ENCODE results near the gene C17orf114.
A peak's percentile ranks its signal among the peaks of the same experiment; 100 is the strongest.

C17orf114 gene

DNA sequence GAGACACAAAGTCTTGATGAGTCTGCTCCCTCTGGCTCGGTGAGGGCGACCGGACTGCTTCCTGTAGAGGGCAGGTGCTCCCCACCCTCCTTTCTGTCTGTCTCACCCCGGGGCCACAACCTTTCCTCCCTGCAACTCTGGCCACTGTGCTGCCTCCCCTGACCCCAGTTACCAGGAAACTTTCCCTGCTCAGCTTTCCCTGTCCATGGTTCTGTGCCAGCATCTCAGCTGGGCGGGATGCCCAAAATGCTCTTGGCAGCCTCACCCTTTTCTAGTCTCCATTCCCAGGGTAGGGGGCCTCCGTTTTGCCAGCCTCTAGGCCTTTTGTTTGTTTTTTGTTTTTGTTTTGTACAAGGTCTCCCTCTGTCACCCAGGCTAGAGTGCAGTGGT is 6.2 kb upstream of the C17orf114 start:
- no peak for TF ChIP-seq EZH2 (IDR thresholded peaks at IDR 0.05; ENCODE audit: low read depth)
- no peak for TF ChIP-seq CTCF (conservative IDR thresholded peaks at IDR 0.05)
- CTCF ChIA-PET = interaction anchor here (0.6 to 0.7 kb wide), 2 partner anchors 22 to 87 kb away, joined by 3 read pairs; no protein-coding TSS in a partner anchor

DNA sequence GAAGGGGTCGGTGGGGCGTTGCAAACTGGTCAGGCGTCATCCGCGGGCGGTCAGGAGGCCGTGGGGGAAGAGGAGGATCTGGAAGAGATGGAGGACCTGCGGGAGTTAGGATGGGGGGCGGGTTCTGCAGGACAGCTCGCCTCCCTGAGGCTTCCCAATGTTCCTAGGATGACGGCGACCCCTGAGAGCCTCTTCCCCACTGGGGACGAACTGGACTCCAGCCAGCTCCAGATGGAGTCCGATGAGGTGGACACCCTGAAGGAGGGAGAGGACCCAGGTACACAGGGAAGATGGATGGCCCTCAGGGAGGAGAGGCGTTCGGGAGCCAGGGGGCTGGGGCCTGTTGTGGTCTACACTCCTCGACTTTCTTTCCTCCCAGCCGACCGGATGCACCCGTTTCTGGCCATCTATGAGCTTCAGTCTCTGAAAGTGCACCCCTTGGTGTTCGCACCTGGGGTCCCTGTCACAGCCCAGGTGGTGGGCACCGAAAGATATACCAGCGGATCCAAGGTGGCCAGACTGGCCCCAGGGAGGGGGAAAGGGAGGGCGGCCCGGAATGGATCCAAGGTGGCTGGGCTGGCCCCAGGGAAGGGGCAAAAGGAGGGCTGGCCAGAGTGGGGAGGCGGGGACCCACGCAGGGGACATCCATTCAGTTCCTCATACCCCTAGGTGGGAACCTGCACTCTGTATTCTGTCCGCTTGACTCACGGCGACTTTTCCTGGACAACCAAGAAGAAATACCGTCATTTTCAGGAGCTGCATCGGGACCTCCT is 5.7 kb upstream of the C17orf114 start:
- ChIA-PET CTCF (interaction anchor here (0.7 to 1.6 kb wide), 2 partner anchors 18 to 21 kb away, joined by 3 to 18 read pairs; partner anchors contain the start of gene GLTPD2), POLR2A (ENCODE audit: unreplicated experiment) (interaction anchor here (0.6 to 1.1 kb wide), 5 partner anchors 17 to 86 kb away, joined by 3 to 12 read pairs (median 4); no protein-coding TSS in a partner anchor)
- no peak for TF ChIP-seq CTCF (conservative IDR thresholded peaks at IDR 0.05)
- no peak for TF ChIP-seq EZH2 (IDR thresholded peaks at IDR 0.05; ENCODE audit: low read depth)
- peaks cover 32% of the 10 kb centered on the region for H3F3A ChIP-seq (ENCODE audit: insufficient read depth, low read depth)
- peaks cover 38% of the 10 kb centered on the region for H3K4me1 ChIP-seq (replicated peaks; ENCODE audit: insufficient read depth)
- no TSS peak for BruUV-seq (replicated peaks)
- H3K27ac ChIP-seq = no peak overlapping the region
- no peaks in the 10 kb centered on the region for H3K9me3 ChIP-seq (ENCODE audit: insufficient read depth, low read depth)
- H3K4me2 ChIP-seq = peak overlapping the region; percentile 83
- no peaks in the 10 kb centered on the region for H4K20me1 ChIP-seq (ENCODE audit: insufficient read depth)
- H3K36me3 ChIP-seq (ENCODE audit: low read depth) = 0 out of 2 replicates have a peak, but pooled peaks cover 9% of the 10 kb centered on the region
- H3K79me2 ChIP-seq (ENCODE audit: low read depth) = no peaks in the 10 kb centered on the region
- no peaks in the 10 kb centered on the region for H3K27me3 ChIP-seq (ENCODE audit: insufficient read depth, low read depth)
- H3K4me3 ChIP-seq = peak overlapping the region; percentile 68
- peak overlapping the region; percentile 77 for H2AFZ ChIP-seq
- intact Hi-C loops (cut with micrococcal nuclease; ENCODE audit: unreplicated experiment) = loop anchor here (5.0 kb wide), 1 partner anchor 75 kb away; no protein-coding TSS in a partner anchor
- no peaks in the 10 kb centered on the region for H3K9me2 ChIP-seq (ENCODE audit: insufficient read depth)
- DNase-seq = no peak

More for the DNA sequence above, 6.2 kb upstream of the C17orf114 start:
- H3K79me2 ChIP-seq (ENCODE audit: low read depth) = no peaks in the 10 kb centered on the region
- TSS peak; percentile 38 for BruUV-seq (replicated peaks)
- POLR2A ChIA-PET (ENCODE audit: unreplicated experiment) = interaction anchor here (0.6 to 1.1 kb wide), 3 partner anchors 18 to 87 kb away, joined by 3 to 12 read pairs (median 4); no protein-coding TSS in a partner anchor
- no peak overlapping the region for H2AFZ ChIP-seq
- H3K27me3 ChIP-seq (ENCODE audit: insufficient read depth, low read depth) = no peaks in the 10 kb centered on the region
- 0 out of 2 replicates have a peak, but pooled peaks cover 9% of the 10 kb centered on the region for H3K36me3 ChIP-seq (ENCODE audit: low read depth)
- no peaks in the 10 kb centered on the region for H4K20me1 ChIP-seq (ENCODE audit: insufficient read depth)
- no peak overlapping the region for H3K4me3 ChIP-seq
- intact Hi-C loops (cut with micrococcal nuclease; ENCODE audit: unreplicated experiment) = loop anchor here (5.0 kb wide), 1 partner anchor 74 kb away; no protein-coding TSS in a partner anchor
- H3K4me2 ChIP-seq = peak overlapping the region; percentile 83
- H3K4me1 ChIP-seq (replicated peaks; ENCODE audit: insufficient read depth) = peaks cover 38% of the 10 kb centered on the region
- H3F3A ChIP-seq (ENCODE audit: insufficient read depth, low read depth) = peaks cover 32% of the 10 kb centered on the region
- H3K9me2 ChIP-seq (ENCODE audit: insufficient read depth) = no peaks in the 10 kb centered on the region
- no peaks in the 10 kb centered on the region for H3K9me3 ChIP-seq (ENCODE audit: insufficient read depth, low read depth)
- H3K27ac ChIP-seq = no peak overlapping the region
- peak in 1 of 2 experiments; percentile 19 for DNase-seq

GRCh38 chr17:4806777-4807604 is 4.9 kb upstream of the C17orf114 start, which contains the start of gene PLD2:
Gene PLD2 (plus strand): TSS chr17:4807152. CDS start chr17:4807773, 621 bp downstream.
- H3K27ac ChIP-seq = no peak within 1 kb of the TSS
- H3K36me3 ChIP-seq (ENCODE audit: low read depth) = 0 out of 2 replicates have a peak, but pooled peaks cover 9% of the 10 kb centered on the region
- ChIA-PET POLR2A (ENCODE audit: unreplicated experiment) (interaction anchor here (0.6 to 0.8 kb wide), 6 partner anchors 17 to 97 kb away, joined by 3 to 8 read pairs (median 3); partner anchors contain the start of gene ARRB2), CTCF (interaction anchor here (1.1 to 1.6 kb wide), 2 partner anchors 17 to 97 kb away, joined by 3 to 18 read pairs; partner anchors contain the start of genes ARRB2 and GLTPD2)
- peak; percentile 63 to 93 for DNase-seq
- TF ChIP-seq CTCF (conservative IDR thresholded peaks at IDR 0.05) = no peak
- intact Hi-C loops (cut with micrococcal nuclease; ENCODE audit: unreplicated experiment) = loop anchor here (5.0 kb wide), 1 partner anchor 75 kb away; no protein-coding TSS in a partner anchor
- no TSS peak for BruUV-seq (replicated peaks)
- H3K79me2 ChIP-seq (ENCODE audit: low read depth) = no peaks in the 10 kb centered on the region
- peak within 1 kb of the TSS; percentile 68 for H3K4me3 ChIP-seq
- H3F3A ChIP-seq (ENCODE audit: insufficient read depth, low read depth) = peaks cover 31% of the 10 kb centered on the region
- H3K4me1 ChIP-seq (replicated peaks; ENCODE audit: insufficient read depth) = peaks cover 37% of the 10 kb centered on the region
- H3K9me3 ChIP-seq (ENCODE audit: insufficient read depth, low read depth) = no peaks in the 10 kb centered on the region
- H3K9me2 ChIP-seq (ENCODE audit: insufficient read depth) = no peaks in the 10 kb centered on the region
- H4K20me1 ChIP-seq (ENCODE audit: insufficient read depth) = no peaks in the 10 kb centered on the region
- no peaks in the 10 kb centered on the region for H3K27me3 ChIP-seq (ENCODE audit: insufficient read depth, low read depth)
- peak within 1 kb of the TSS; percentile 77 for H2AFZ ChIP-seq
- peak within 1 kb of the TSS; percentile 83 for H3K4me2 ChIP-seq

Data from PC-9 (cell line).